ENCODE measurements around the gene DLG2.

DNA sequence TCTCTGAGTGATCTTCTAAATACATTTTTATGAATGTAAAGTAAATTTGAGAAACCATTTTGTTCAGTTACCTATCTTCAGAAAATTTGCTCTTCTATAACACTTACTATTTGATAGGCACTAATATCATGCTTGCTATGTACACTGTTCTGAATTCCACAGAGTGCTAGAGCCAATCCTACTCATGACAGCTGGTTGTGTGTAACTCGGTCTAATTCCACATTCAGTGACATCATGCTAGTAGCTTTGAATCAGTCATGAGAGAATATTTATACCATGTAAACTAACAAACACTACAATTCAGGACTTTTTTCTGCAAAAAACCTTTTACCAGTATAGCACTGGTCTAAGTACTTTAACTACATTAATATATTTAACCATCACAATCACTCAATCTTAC, 902.9 kb downstream of the DLG2 start:
- TF ChIP-seq, protein P1, sequence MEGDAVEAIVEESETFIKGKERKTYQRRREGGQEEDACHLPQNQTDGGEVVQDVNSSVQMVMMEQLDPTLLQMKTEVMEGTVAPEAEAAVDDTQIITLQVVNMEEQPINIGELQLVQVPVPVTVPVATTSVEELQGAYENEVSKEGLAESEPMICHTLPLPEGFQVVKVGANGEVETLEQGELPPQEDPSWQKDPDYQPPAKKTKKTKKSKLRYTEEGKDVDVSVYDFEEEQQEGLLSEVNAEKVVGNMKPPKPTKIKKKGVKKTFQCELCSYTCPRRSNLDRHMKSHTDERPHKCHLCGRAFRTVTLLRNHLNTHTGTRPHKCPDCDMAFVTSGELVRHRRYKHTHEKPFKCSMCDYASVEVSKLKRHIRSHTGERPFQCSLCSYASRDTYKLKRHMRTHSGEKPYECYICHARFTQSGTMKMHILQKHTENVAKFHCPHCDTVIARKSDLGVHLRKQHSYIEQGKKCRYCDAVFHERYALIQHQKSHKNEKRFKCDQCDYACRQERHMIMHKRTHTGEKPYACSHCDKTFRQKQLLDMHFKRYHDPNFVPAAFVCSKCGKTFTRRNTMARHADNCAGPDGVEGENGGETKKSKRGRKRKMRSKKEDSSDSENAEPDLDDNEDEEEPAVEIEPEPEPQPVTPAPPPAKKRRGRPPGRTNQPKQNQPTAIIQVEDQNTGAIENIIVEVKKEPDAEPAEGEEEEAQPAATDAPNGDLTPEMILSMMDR (IDR thresholded peaks at IDR 0.05; ENCODE audit: low read length), result no peak
- TF ChIP-seq EZH2 (IDR thresholded peaks at IDR 0.05; ENCODE audit: borderline replicate concordance, low read length), result no peak

All from OCI-LY1 (cell line).